Measurements from ENCODE around the gene GPR68.

- TF ChIP-seq CTCF (IDR thresholded peaks at IDR 0.05) (no peak), EZH2 (IDR thresholded peaks at IDR 0.05; ENCODE audit: borderline replicate concordance, insufficient read depth, low read depth, low read length, poor library complexity, severe bottlenecking) (no peak)
These were observed 46.5 kb upstream of the GPR68 start for GRCh38 chr14:91290986-91291385.
